ENCODE results near the gene PRXL2B.
"Not testable (repeated sequence)": the region's sequence is repeated elsewhere in the genome, so short reads cannot be mapped to it uniquely, and the experiment has no call there.

- not testable (repeated sequence) for TF ChIP-seq POLR2AphosphoS5 (IDR thresholded peaks at IDR 0.05; ENCODE audit: low read depth); CTCF (conservative IDR thresholded peaks at IDR 0.05; ENCODE audit: low read depth in 2 of 2)
Measured at GRCh38 chr1:2551544-2551943, 35.0 kb upstream of the PRXL2B start.
